Smooth muscle cell (in vitro differentiated cells): ENCODE results near the gene PGLYRP4. TPM values are rescaled to one million over a fixed set of nuclear protein-coding genes. Genes with fewer than 3 reads are reported as not detected.

Experiments
- DNase-seq: peaks from one replicate; lab custom pipeline; 2025; ENCODE audit not compliant: unreplicated experiment; lab: John Stamatoyannopoulos, UW
- H2AFZ ChIP-seq: fragments of 200-600 bp; sonication (generic); 2 replicates; pipeline ENCODE4 v1.6.0; 2016; ENCODE audit warnings: antibody characterized with exemption, low read depth, mild to moderate bottlenecking
- H3F3A ChIP-seq: fragments of 200-600 bp; sonication (generic); 2 replicates; pipeline ENCODE4 v1.6.0; 2017; ENCODE audit warnings: antibody characterized with exemption, low read depth
- H3K27ac ChIP-seq: fragments of 200-600 bp; sonication (generic); 2 replicates; pipeline ENCODE4 v1.5.1; 2016; ENCODE audit warnings: low read depth, mild to moderate bottlenecking
- H3K27me3 ChIP-seq: fragments of 200-600 bp; sonication (generic); 2 replicates; pipeline ENCODE4 v1.6.1; 2016; ENCODE audit warnings: low read depth, mild to moderate bottlenecking
- H3K36me3 ChIP-seq: fragments of 200-600 bp; sonication (generic); 2 replicates; pipeline ENCODE4 v1.5.1; 2016; ENCODE audit warnings: low read depth
- H3K4me1 ChIP-seq: fragments of 200-600 bp; sonication (generic); 2 replicates; pipeline ENCODE4 v1.5.1; 2016; ENCODE audit warnings: low read depth
- H3K4me2 ChIP-seq: fragments of 200-600 bp; sonication (generic); 2 replicates; pipeline ENCODE4 v1.6.0; 2016; ENCODE audit warnings: mild to moderate bottlenecking
- H3K4me3 ChIP-seq: fragments of 200-600 bp; sonication (generic); 2 replicates; pipeline ENCODE4 v1.5.1; 2016; ENCODE audit warnings: mild to moderate bottlenecking
- H3K79me2 ChIP-seq: fragments of 200-600 bp; sonication (generic); 2 replicates; pipeline ENCODE4 v1.6.0; 2016; ENCODE audit warnings: low read depth, mild to moderate bottlenecking
- H3K9ac ChIP-seq: fragments of 200-600 bp; sonication (generic); 2 replicates; pipeline ENCODE4 v1.6.0; 2016; ENCODE audit warnings: low read depth
- H3K9me3 ChIP-seq: fragments of 200-600 bp; sonication (generic); replicated peaks from 2 replicates; pipeline ENCODE4 v1.5.1; 2016; ENCODE audit warnings: low read depth
- H4K20me1 ChIP-seq: fragments of 200-600 bp; sonication (generic); 2 replicates; pipeline ENCODE4 v1.6.0; 2016; ENCODE audit warnings: low read depth
- WGBS: methylation state at CpG from one replicate; pipeline ENCODE4 v1.1.7; 2016; ENCODE audit warnings: low lambda C conversion rate; 5-methylcytosine and 5-hydroxymethylcytosine counted together
- polyA plus RNA-seq: library from polyadenylated mRNA; unstranded; fragments of >200 nt; fragmentation: Nextera tagmentation; extraction: Ambion mirVana; gene quantifications from 2 replicates; pipeline ENCODE4 v1.2.1, GENCODE V29; 2016
- total RNA-seq: library from RNA; depleted of rRNA; stranded (reverse); fragments of >200 nt; gene quantifications from 2 replicates; pipeline ENCODE4 v1.2.3, GENCODE V29; 2014
- TF ChIP-seq, protein P1 (sequence below): fragments of 200-600 bp; sonication (generic); IDR thresholded peaks from 2 replicates; pipeline ENCODE4 v1.5.1; 2017; ENCODE audit warnings: borderline replicate concordance, mild to moderate bottlenecking, antibody characterized with exemption; ENCODE audit not compliant: insufficient read depth, poor library complexity, severe bottlenecking

The PGLYRP4 gene
- total and polyA plus RNA-seq, 2 experiments from 2014 or later = 0.43 to 0.54 TPM

DNA sequence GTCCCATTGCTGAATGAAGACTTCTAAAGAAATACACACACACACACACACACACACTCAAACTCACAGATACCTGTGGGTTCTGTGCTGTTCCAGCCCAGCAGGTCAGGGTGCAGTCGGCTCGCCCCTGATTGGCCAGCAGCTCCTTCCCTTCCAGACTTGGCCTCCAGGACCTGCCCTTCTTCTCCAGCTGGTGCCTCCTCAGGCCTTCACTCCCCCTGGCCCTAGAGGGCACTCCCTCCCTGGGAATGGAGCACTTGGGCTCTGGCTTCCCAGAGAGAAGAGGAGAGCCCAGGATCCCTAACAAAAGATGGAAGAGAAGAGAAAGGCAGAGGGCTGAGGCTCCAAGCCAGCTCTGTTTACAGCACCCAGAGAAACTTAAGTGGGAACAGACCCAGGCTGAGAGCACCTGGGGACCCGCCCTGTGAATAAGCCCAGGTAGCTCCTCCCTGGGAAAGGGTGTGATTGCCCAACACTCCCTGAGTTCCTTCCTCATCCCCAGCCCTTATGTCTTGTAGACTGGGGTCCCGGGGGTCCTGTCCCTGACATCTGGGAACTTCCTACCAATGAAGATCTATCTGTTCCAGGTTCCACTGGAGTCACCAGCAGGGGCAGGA, 36.0 kb downstream of the PGLYRP4 start, which contains the start of gene PGLYRP3:
Gene PGLYRP3, minus strand, starts transcription at position 383 of the 617 bp plus-strand sequence. CDS start 2,287 bp downstream, outside the sequence.
- no peak within 1 kb of the TSS for H3K9ac ChIP-seq
- H3K36me3 ChIP-seq = no peaks in the 10 kb centered on the region
- no peaks in the 10 kb centered on the region for H3K9me3 ChIP-seq
- H4K20me1 ChIP-seq = no peaks in the 10 kb centered on the region
- no peaks in the 10 kb centered on the region for H3K4me1 ChIP-seq
- DNase-seq = no peak
- H2AFZ ChIP-seq = no peak within 1 kb of the TSS
- H3K79me2 ChIP-seq = no peaks in the 10 kb centered on the region
- 71% methylated on average over 4 of the region's 4 CpGs for WGBS
- no peak within 1 kb of the TSS for H3K4me2 ChIP-seq
- TF ChIP-seq, protein P1, sequence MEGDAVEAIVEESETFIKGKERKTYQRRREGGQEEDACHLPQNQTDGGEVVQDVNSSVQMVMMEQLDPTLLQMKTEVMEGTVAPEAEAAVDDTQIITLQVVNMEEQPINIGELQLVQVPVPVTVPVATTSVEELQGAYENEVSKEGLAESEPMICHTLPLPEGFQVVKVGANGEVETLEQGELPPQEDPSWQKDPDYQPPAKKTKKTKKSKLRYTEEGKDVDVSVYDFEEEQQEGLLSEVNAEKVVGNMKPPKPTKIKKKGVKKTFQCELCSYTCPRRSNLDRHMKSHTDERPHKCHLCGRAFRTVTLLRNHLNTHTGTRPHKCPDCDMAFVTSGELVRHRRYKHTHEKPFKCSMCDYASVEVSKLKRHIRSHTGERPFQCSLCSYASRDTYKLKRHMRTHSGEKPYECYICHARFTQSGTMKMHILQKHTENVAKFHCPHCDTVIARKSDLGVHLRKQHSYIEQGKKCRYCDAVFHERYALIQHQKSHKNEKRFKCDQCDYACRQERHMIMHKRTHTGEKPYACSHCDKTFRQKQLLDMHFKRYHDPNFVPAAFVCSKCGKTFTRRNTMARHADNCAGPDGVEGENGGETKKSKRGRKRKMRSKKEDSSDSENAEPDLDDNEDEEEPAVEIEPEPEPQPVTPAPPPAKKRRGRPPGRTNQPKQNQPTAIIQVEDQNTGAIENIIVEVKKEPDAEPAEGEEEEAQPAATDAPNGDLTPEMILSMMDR = no peak
- H3F3A ChIP-seq = no peaks in the 10 kb centered on the region
- no peaks in the 10 kb centered on the region for H3K27me3 ChIP-seq
- no peak within 1 kb of the TSS for H3K27ac ChIP-seq
- H3K4me3 ChIP-seq = no peak within 1 kb of the TSS

DNA sequence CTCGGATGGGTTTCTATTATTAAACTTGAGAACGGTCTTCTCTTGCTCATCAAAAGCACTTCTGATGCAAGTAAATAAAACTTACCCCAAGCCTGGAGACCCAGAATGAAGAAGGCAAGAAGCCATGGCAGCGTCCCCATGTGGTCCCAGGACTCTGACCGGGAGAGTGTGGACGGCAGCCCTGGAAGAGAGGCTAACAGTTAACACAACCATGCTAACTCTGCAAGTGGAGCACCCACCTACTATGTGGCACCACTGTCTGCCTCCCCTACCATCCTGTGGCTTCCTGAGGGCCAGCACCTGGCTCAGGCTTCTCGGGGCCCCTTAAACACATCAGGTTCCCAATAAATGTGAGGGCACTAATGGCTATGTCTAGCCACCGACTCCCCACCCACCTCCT, 38.1 kb downstream of the PGLYRP4 start:
- Histone ChIP-seq H3K79me2 (no peaks in the 10 kb centered on the region), H3K9me3 (no peaks in the 10 kb centered on the region), H3K4me3 (no peak overlapping the region), H3K9ac (no peak overlapping the region), H3F3A (no peaks in the 10 kb centered on the region), H2AFZ (no peak overlapping the region), H3K4me2 (no peak overlapping the region), H3K36me3 (no peaks in the 10 kb centered on the region), H3K4me1 (no peaks in the 10 kb centered on the region), H3K27me3 (no peaks in the 10 kb centered on the region), H4K20me1 (no peaks in the 10 kb centered on the region), H3K27ac (no peak overlapping the region)
- 67% methylated on average over 7 of the region's 7 CpGs for WGBS
- no peak for DNase-seq
- TF ChIP-seq, protein P1 = no peak

DNA sequence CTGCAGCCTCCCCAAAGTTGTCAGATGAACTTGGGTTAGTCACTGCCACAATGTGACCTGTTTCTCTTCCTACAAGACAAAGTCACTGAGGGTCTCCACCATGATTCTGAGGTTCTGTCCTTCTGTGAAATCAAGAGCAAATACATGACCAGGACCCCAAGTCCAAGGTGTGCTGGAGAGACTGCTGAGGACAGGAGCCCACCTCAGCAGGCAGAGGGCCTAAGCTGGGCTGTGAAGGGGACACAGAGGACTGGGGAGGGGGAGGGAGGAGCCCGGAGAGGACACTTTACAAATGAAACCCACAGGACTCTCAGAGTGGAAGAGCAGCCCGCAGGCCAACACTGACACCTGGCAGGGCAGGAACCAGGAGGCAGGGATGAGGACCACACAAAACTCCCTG, 39.2 kb downstream of the PGLYRP4 start:
- H3K4me1 ChIP-seq = no peaks in the 10 kb centered on the region
- DNase-seq = no peak
- TF ChIP-seq, protein P1 = no peak
- H3K4me3 ChIP-seq = no peak overlapping the region
- H3F3A ChIP-seq = no peaks in the 10 kb centered on the region
- no peaks in the 10 kb centered on the region for H3K9me3 ChIP-seq
- H3K27ac ChIP-seq = no peak overlapping the region
- H3K4me2 ChIP-seq = no peak overlapping the region
- no peak overlapping the region for H2AFZ ChIP-seq
- H3K9ac ChIP-seq = no peak overlapping the region
- no peaks in the 10 kb centered on the region for H3K79me2 ChIP-seq
- H4K20me1 ChIP-seq = no peaks in the 10 kb centered on the region
- WGBS = 58% methylated on average over 2 of the region's 2 CpGs
- no peaks in the 10 kb centered on the region for H3K27me3 ChIP-seq
- H3K36me3 ChIP-seq = no peaks in the 10 kb centered on the region

DNA sequence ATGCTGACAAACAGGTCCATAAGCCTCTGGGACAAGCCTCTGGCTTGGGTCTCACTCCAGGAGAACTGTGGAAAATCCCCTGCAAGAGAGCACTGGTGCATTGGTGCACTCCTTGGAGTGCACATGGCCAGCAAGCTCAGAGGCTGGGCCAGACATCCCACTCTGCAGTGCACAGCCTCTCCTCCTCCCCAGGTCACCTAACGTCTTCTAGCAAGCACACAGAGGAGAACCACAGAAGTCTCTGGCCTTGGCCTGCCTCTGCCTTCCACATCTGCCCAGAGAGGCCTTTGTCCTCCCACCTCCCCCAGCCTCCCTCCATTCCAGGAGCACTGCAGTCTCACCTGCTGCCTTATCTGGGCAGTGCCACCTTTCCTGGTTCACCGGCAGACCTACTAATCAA, 40.1 kb downstream of the PGLYRP4 start:
- WGBS = 89% methylated on average over 1 of the region's 2 CpGs
- Histone ChIP-seq H3K9ac (no peak overlapping the region), H2AFZ (no peak overlapping the region), H3K27me3 (no peaks in the 10 kb centered on the region), H4K20me1 (no peaks in the 10 kb centered on the region), H3K27ac (no peak overlapping the region), H3F3A (no peaks in the 10 kb centered on the region), H3K4me1 (no peaks in the 10 kb centered on the region), H3K36me3 (no peaks in the 10 kb centered on the region), H3K4me3 (no peak overlapping the region), H3K4me2 (no peak overlapping the region), H3K9me3 (no peaks in the 10 kb centered on the region), H3K79me2 (no peaks in the 10 kb centered on the region)
- DNase-seq = no peak
- TF ChIP-seq, protein P1 = no peak
